Stimulated activated CD4-positive, alpha-beta T cell treated with anti-CD3 and anti-CD28 coated beads, Interleukin-4, amount 100 ng/mL, for 4 hours (primary cell): ENCODE measurements around the gene GHRL.
"Not testable (repeated sequence)": the region's sequence is repeated elsewhere in the genome, so short reads cannot be mapped to it uniquely, and the experiment has no call there.

Experiments used
- DNase-seq, 2 experiments: peaks; one replicate each; pipeline ENCODE4 v3.0.0-alpha.2; 2020

Gene GHRL

GRCh38 chr3:10322352-10322710, 29.6 kb upstream of the GHRL start:
- DNase-seq = no peak

GRCh38 chr3:10321630-10322351, 29.0 kb upstream of the GHRL start:
- no peak for DNase-seq

GRCh38 chr3:10320320-10320677, 27.6 kb upstream of the GHRL start:
- DNase-seq = no peak

GRCh38 chr3:10319804-10320203, 27.1 kb upstream of the GHRL start:
- no peak for DNase-seq

- DNase-seq = no peak
These were observed 26.5 kb upstream of the GHRL start for GRCh38 chr3:10319251-10319650.

GRCh38 chr3:10317961-10318350, 25.2 kb upstream of the GHRL start:
- DNase-seq = no peak

GRCh38 chr3:10317311-10317960, 24.7 kb upstream of the GHRL start:
- no peak for DNase-seq

- DNase-seq = no peak
These were observed 23.1 kb upstream of the GHRL start for GRCh38 chr3:10315771-10316344.

- no peak for DNase-seq
These were observed 22.4 kb upstream of the GHRL start for GRCh38 chr3:10315101-10315500.

- no peak for DNase-seq
These were observed 20.1 kb upstream of the GHRL start for GRCh38 chr3:10312861-10313260.

- no peak for DNase-seq
These were observed 19.6 kb upstream of the GHRL start for GRCh38 chr3:10312391-10312790.

- DNase-seq = no peak
These were observed 19.0 kb upstream of the GHRL start for GRCh38 chr3:10311710-10312109.

- DNase-seq = no peak
These were observed 17.8 kb upstream of the GHRL start for GRCh38 chr3:10310578-10310977.

- DNase-seq = no peak
These were observed 17.0 kb upstream of the GHRL start for GRCh38 chr3:10309736-10310135.

- DNase-seq = no peak
These were observed 15.9 kb upstream of the GHRL start for GRCh38 chr3:10308678-10309077.

GRCh38 chr3:10306156-10306555, 13.4 kb upstream of the GHRL start:
- no peak for DNase-seq

- DNase-seq = no peak
These were observed 12.7 kb upstream of the GHRL start for GRCh38 chr3:10305331-10305902.

GRCh38 chr3:10304905-10305304, 12.2 kb upstream of the GHRL start:
- no peak for DNase-seq

- DNase-seq = no peak
These were observed 11.0 kb upstream of the GHRL start for GRCh38 chr3:10303785-10304184.

- no peak for DNase-seq
These were observed 10.4 kb upstream of the GHRL start for GRCh38 chr3:10303105-10303504.

- no peak for DNase-seq
These were observed 7.3 kb upstream of the GHRL start for GRCh38 chr3:10300087-10300486.

- no peak for DNase-seq
These were observed 6.9 kb upstream of the GHRL start for GRCh38 chr3:10299679-10300078.

- DNase-seq = no peak
These were observed 6.4 kb upstream of the GHRL start for GRCh38 chr3:10299175-10299574.

- not testable (repeated sequence) for DNase-seq
These were observed 5.3 kb upstream of the GHRL start for GRCh38 chr3:10298064-10298463.
